GM10266 (cell line): ENCODE results near the gene CACNG6.
"Not testable (repeated sequence)": the region's sequence is repeated elsewhere in the genome, so short reads cannot be mapped to it uniquely, and the experiment has no call there.

Experiments
- DNase-seq: peaks from one replicate; pipeline ENCODE4 v3.0.0; 2012; ENCODE audit errors: extremely low spot score
- CTCF ChIP-seq: IDR thresholded peaks from 2 replicates; pipeline ENCODE4 v1.5.1; 2012; ENCODE audit warnings: mild to moderate bottlenecking, low read depth; ENCODE audit not compliant: control insufficient read depth, insufficient read depth; ENCODE audit errors: missing control alignments

The CACNG6 gene

GRCh38 chr19:54035215-54036178, 44.1 kb downstream of the CACNG6 start:
- no peak for DNase-seq
- TF ChIP-seq CTCF: no peak

GRCh38 chr19:54036542-54036941, 45.1 kb downstream of the CACNG6 start:
- DNase-seq: not testable (repeated sequence)

GRCh38 chr19:54040003-54040402, 48.6 kb downstream of the CACNG6 start:
- no peak for TF ChIP-seq CTCF

GRCh38 chr19:54041969-54042606, 50.7 kb downstream of the CACNG6 start:
- no peak for TF ChIP-seq CTCF
- no peak for DNase-seq

More at GRCh38 chr19:54040003-54040402, 48.6 kb downstream of the CACNG6 start:
- DNase-seq: no peak

- TF ChIP-seq CTCF: no peak
These were observed 51.6 kb downstream of the CACNG6 start for GRCh38 chr19:54042989-54043388.

GRCh38 chr19:54045771-54046170, 54.3 kb downstream of the CACNG6 start:
- DNase-seq: no peak
- TF ChIP-seq CTCF: no peak

More at GRCh38 chr19:54042989-54043388, 51.6 kb downstream of the CACNG6 start:
- DNase-seq: no peak

- no peak for TF ChIP-seq CTCF
- no peak for DNase-seq
These were observed 56.2 kb downstream of the CACNG6 start for GRCh38 chr19:54047616-54048015.
